HepG2 (cell line): Measurements from ENCODE around the gene TGFBR1. TPM values are rescaled to one million over a fixed set of nuclear protein-coding genes. Genes with fewer than 3 reads are reported as not detected.

Experiments
- ATAC-seq: fragments of 200-7000 bp; cut with Tn5 transposase; 3 replicates; pipeline ENCODE4 v1.9.1; 2020; ENCODE audit warnings: mild to moderate bottlenecking, moderate library complexity
- BruUV-seq: library from RNA; stranded (reverse); fragments of 400-500 nt; replicated peaks from 2 replicates; lab custom pipeline; 2021; lab: Mats Ljungman, UMichigan
- CTCF ChIA-PET: fragments of 300-600 bp; formaldehyde crosslinking; extraction: SDS; loops from one replicate; lab custom pipeline; 2021; ENCODE audit warnings: low total read pairs, inconsistent platforms, low intra/inter-chr PET ratio; lab: Yijun Ruan, JAX
- POLR2A ChIA-PET: fragments of 350-600 bp; sonication (Branson Sonifier 250); formaldehyde crosslinking; loops from one replicate; lab custom pipeline; 2020; ENCODE audit warnings: antibody characterized with exemption, inconsistent platforms; lab: Yijun Ruan, JAX
- DNase-seq: peaks from one replicate; pipeline ENCODE4 v3.0.0-alpha.2; 2015; ENCODE audit warnings: low spot score
- FAIRE-seq: peaks from 3 replicates; lab custom pipeline; 2011; peaks lifted over from hg19 to GRCh38; lab: Jason Lieb, UNC
- H2AFZ ChIP-seq: one replicate; pipeline ENCODE4 v1.6.1; 2011; ENCODE audit warnings: low read length, inconsistent platforms
- H3K27ac ChIP-seq: fragments of 300-600 bp; 3 replicates; pipeline ENCODE4 v1.8.0; 2011; ENCODE audit warnings: mixed run types, mild to moderate bottlenecking, mixed read lengths, low read length, inconsistent platforms; ENCODE audit not compliant: insufficient read depth; ENCODE audit errors: extremely low read length
- H3K27me3 ChIP-seq, 2 experiments: fragments of 200-600 bp in 1 of 2; 2 replicates in 1 of 2; 3 replicates in 1 of 2; pipeline versions ENCODE4 v1.6.0 to v1.8.0; 2011; ENCODE audit warnings: low read length in 2 of 2, mild to moderate bottlenecking in 2 of 2, moderate library complexity in 2 of 2, inconsistent platforms in 1 of 2; ENCODE audit not compliant: insufficient read depth in 2 of 2, control insufficient read depth in 1 of 2
- H3K36me3 ChIP-seq, 2 experiments: fragments of 200-600 bp in 1 of 2; replicated peaks in 1 of 2; 2 replicates in 1 of 2; 3 replicates in 1 of 2; pipeline versions ENCODE4 v1.5.1 to v1.8.0; 2011; ENCODE audit warnings: low read length in 2 of 2, inconsistent platforms in 1 of 2; ENCODE audit not compliant: insufficient read depth in 2 of 2, control insufficient read depth in 1 of 2
- H3K4me1 ChIP-seq: 2 replicates; pipeline ENCODE4 v1.5.1; 2012; ENCODE audit warnings: low read length, inconsistent platforms; ENCODE audit not compliant: insufficient read depth
- H3K4me2 ChIP-seq: 2 replicates; pipeline ENCODE4 v1.6.0; 2011; ENCODE audit warnings: low read depth, low read length, inconsistent platforms
- H3K4me3 ChIP-seq, 3 experiments: fragments of 200-600 bp in 1 of 3; sonication (generic), shearing (Covaris generic) in 1 of 3; replicated peaks in 1 of 3; 2 replicates each; pipeline ENCODE4 v1.5.1; 2011 to 2016; ENCODE audit warnings: low read length in 3 of 3, inconsistent platforms in 2 of 3, low read depth in 2 of 3, mild to moderate bottlenecking in 2 of 3, control low read depth in 1 of 3, mixed read lengths in 1 of 3; ENCODE audit not compliant: insufficient read depth in 1 of 3
- H3K79me2 ChIP-seq: one replicate; pipeline ENCODE4 v1.6.1; 2011; ENCODE audit warnings: low read length, inconsistent platforms; ENCODE audit not compliant: insufficient read depth
- H3K9ac ChIP-seq: 2 replicates; pipeline ENCODE4 v1.6.0; 2011; ENCODE audit warnings: mild to moderate bottlenecking, low read depth, low read length, inconsistent platforms; ENCODE audit not compliant: insufficient read depth
- H3K9me3 ChIP-seq: 2 replicates; pipeline ENCODE4 v1.5.1; 2012; ENCODE audit warnings: mild to moderate bottlenecking, low read length
- H4K20me1 ChIP-seq: 2 replicates; pipeline ENCODE4 v1.6.0; 2011; ENCODE audit warnings: inconsistent platforms, mild to moderate bottlenecking, low read length, moderate library complexity; ENCODE audit not compliant: insufficient read depth
- IRF2 ChIP-seq: IDR thresholded peaks from 2 replicates; pipeline ENCODE4 v1.6.1; 2018; ENCODE audit warnings: missing genetic modification reagents, missing compliant biosample characterization
- MXD4 ChIP-seq: IDR thresholded peaks from 2 replicates; pipeline ENCODE4 v1.6.1; 2016; ENCODE audit warnings: mild to moderate bottlenecking, missing biosample characterization, missing genetic modification reagents
- NBN ChIP-seq: fragments of 450-650 bp; conservative IDR thresholded peaks from 2 replicates; pipeline ENCODE4 v1.6.1; 2017
- NR2C2 ChIP-seq: sonication (generic); formaldehyde crosslinking; IDR thresholded peaks from 2 replicates; pipeline ENCODE4 v1.4.0; 2020; ENCODE audit warnings: missing genetic modification reagents, mild to moderate bottlenecking, moderate library complexity, borderline replicate concordance
- SALL2 ChIP-seq: sonication (generic); formaldehyde crosslinking; IDR thresholded peaks from 2 replicates; pipeline ENCODE4 v1.8.1; 2023; ENCODE audit warnings: mild to moderate bottlenecking, missing genetic modification reagents, inconsistent platforms
- ZNF10 ChIP-seq: sonication (generic); formaldehyde crosslinking; IDR thresholded peaks from 2 replicates; pipeline ENCODE4 v1.4.0; 2020; ENCODE audit warnings: mild to moderate bottlenecking, low read depth, missing genetic modification reagents, borderline replicate concordance
- ZNF557 ChIP-seq: sonication (generic); formaldehyde crosslinking; IDR thresholded peaks from 2 replicates; pipeline ENCODE4 v1.4.0; 2020; ENCODE audit warnings: missing genetic modification reagents
- ZNF75D ChIP-seq: sonication (generic); formaldehyde crosslinking; IDR thresholded peaks from 2 replicates; pipeline ENCODE4 v1.8.1; 2023; ENCODE audit warnings: missing genetic modification reagents, mild to moderate bottlenecking, borderline replicate concordance
- WGBS: methylation state at CpG from one replicate; pipeline ENCODE4 v1.1.6; 2017; ENCODE audit warnings: low lambda C conversion rate; 5-methylcytosine and 5-hydroxymethylcytosine counted together
- in situ Hi-C: cut with HindIII; loops from 2 replicates; pipeline ENCODE4 v1.10.0; 2017; ENCODE audit warnings: low pct_unique_long_range_greater_than_20kb; ENCODE audit not compliant: extremely low pct_ligation_motif_present
- intact Hi-C: fragments of 100-400 bp; cut with micrococcal nuclease; formaldehyde crosslinking; loops from one replicate; pipeline ENCODE4 v1.10.0; 2022; ENCODE audit not compliant: unreplicated experiment
- polyA plus RNA-seq, 8 experiments: library from polyadenylated mRNA; depleted of rRNA in 3 of 8; stranded (reverse) in 7 of 8; unstranded in 1 of 8; fragments of >200 nt; fragmentation: Illumina TruSeq in 4 of 8; extraction: Trizol in 4 of 8; gene quantifications; 2 replicates each; pipeline versions ENCODE4 v1.2.1 to v1.2.3, GENCODE V29; 2011 to 2016; ENCODE audit warnings: low read depth in 4 of 8, missing spikeins in 1 of 8, mixed read lengths in 1 of 8; ENCODE audit not compliant: insufficient read depth in 1 of 8
- total RNA-seq, 5 experiments: library from RNA; depleted of rRNA; stranded (reverse); fragments of >200 nt; fragmentation: Illumina TruSeq; extraction: Trizol; gene quantifications; 2 replicates each; pipeline ENCODE4 v1.2.3, GENCODE V29; 2016; ENCODE audit warnings: low read depth in 1 of 5
- TF ChIP-seq, protein P1 (sequence below): sonication (generic); formaldehyde crosslinking; IDR thresholded peaks from 2 replicates; pipeline ENCODE4 v1.8.0; 2022; ENCODE audit warnings: mild to moderate bottlenecking, missing genetic modification reagents
- TF ChIP-seq, protein P2 (sequence below): sonication (generic); formaldehyde crosslinking; IDR thresholded peaks from 2 replicates; pipeline ENCODE4 v1.4.0; 2020; ENCODE audit warnings: missing genetic modification reagents; ENCODE audit errors: not compliant biosample characterization
- TF ChIP-seq, protein P3 (sequence below): sonication (generic); formaldehyde crosslinking; IDR thresholded peaks from 2 replicates; pipeline ENCODE4 v1.5.1; 2020; ENCODE audit warnings: missing genetic modification reagents, mild to moderate bottlenecking, borderline replicate concordance
- TF ChIP-seq, protein P4 (sequence below): sonication (generic); formaldehyde crosslinking; IDR thresholded peaks from 2 replicates; pipeline ENCODE4 v1.8.0; 2022; ENCODE audit warnings: missing genetic modification reagents, mild to moderate bottlenecking, inconsistent platforms, borderline replicate concordance
- TF ChIP-seq, protein P5 (sequence below): sonication (generic); formaldehyde crosslinking; IDR thresholded peaks from 2 replicates; pipeline ENCODE4 v1.4.0; 2020; ENCODE audit warnings: mild to moderate bottlenecking, missing genetic modification reagents

The TGFBR1 gene
- total and polyA plus RNA-seq, 2 of the 13 experiments (the other 11 are each of a cell fraction or from before 2014, with no cell fraction given), result 16.8 to 23.9 TPM

DNA sequence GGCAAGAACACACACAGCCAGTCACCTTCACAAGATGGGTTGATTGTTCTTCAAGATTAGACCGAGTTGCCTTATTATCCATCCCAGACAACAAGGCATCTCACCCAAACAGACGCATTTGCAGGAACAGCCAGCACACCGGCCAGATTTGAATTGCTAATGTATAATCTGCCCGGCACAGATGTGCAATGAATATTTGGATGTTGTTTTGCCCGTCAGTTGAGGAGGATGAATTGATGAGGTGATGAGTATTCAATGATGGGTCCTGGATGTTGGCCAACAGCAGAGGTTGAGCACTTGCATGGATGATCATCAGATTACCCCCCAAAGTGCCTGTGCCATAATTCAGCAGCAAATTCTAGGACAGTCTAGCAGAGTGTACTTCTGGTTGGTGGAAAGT, 96.7 kb downstream of the TGFBR1 start:
- no peaks in the 10 kb centered on the region for H3K9me3 ChIP-seq
- intact Hi-C loops (no loop called here), in situ Hi-C loops (no loop called here)
- H3K4me3 ChIP-seq, result no peak overlapping the region
- no TSS peak for BruUV-seq
- H2AFZ ChIP-seq, result no peak overlapping the region
- ATAC-seq (no peak), FAIRE-seq (no peak), DNase-seq (no peak)
- CTCF ChIA-PET, result no interaction called here
- WGBS, result 38% methylated on average over 5 of the region's 5 CpGs
- H3K79me2 ChIP-seq, result no peaks in the 10 kb centered on the region
- H4K20me1 ChIP-seq, result no peaks in the 10 kb centered on the region
- H3K4me2 ChIP-seq, result no peak overlapping the region
- H3K27ac ChIP-seq, result no peak overlapping the region
- TF ChIP-seq ZNF75D (CRISPR knock-in tag) (no peak), ZNF10 (CRISPR knock-in tag) (no peak), ZNF557 (CRISPR knock-in tag) (no peak), IRF2 (CRISPR knock-in tag) (no peak), MXD4 (CRISPR knock-in tag) (no peak), SALL2 (CRISPR knock-in tag) (no peak), NR2C2 (CRISPR knock-in tag) (no peak), NBN (no peak)
- TF ChIP-seq, protein P1, sequence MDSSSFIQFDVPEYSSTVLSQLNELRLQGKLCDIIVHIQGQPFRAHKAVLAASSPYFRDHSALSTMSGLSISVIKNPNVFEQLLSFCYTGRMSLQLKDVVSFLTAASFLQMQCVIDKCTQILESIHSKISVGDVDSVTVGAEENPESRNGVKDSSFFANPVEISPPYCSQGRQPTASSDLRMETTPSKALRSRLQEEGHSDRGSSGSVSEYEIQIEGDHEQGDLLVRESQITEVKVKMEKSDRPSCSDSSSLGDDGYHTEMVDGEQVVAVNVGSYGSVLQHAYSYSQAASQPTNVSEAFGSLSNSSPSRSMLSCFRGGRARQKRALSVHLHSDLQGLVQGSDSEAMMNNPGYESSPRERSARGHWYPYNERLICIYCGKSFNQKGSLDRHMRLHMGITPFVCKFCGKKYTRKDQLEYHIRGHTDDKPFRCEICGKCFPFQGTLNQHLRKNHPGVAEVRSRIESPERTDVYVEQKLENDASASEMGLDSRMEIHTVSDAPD (CRISPR knock-in tag), result no peak
- TF ChIP-seq, protein P2, sequence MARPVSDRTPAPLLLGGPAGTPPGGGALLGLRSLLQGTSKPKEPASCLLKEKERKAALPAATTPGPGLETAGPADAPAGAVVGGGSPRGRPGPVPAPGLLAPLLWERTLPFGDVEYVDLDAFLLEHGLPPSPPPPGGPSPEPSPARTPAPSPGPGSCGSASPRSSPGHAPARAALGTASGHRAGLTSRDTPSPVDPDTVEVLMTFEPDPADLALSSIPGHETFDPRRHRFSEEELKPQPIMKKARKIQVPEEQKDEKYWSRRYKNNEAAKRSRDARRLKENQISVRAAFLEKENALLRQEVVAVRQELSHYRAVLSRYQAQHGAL (CRISPR knock-in tag), result no peak
- TF ChIP-seq, protein P3, sequence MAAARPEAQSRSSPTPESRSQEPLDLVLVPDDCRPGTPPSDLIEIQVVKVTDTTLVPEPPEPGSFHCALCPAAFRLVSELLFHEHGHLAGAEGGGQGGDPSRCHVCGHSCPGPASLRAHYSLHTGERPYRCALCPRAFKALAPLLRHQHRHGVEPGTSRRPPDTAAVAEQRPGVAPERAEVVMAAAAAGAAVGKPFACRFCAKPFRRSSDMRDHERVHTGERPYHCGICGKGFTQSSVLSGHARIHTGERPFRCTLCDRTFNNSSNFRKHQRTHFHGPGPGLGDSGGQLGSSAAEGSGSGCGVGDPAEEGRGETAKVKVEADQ, result no peak
- TF ChIP-seq, protein P4, sequence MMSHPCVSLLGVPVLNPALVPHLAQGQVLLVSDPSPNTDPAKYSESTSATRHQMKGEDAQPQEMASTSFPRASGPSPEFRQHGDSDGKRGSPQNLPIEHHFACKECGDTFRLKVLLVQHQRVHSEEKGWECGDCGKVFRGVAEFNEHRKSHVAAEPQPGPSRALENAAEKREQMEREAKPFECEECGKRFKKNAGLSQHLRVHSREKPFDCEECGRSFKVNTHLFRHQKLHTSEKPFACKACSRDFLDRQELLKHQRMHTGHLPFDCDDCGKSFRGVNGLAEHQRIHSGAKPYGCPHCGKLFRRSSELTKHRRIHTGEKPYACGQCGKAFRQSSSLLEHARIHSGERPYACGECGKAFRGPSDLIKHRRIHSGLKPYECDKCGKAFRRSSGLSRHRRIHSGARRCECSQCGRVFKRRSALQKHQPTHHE (CRISPR knock-in tag), result no peak
- TF ChIP-seq, protein P5, sequence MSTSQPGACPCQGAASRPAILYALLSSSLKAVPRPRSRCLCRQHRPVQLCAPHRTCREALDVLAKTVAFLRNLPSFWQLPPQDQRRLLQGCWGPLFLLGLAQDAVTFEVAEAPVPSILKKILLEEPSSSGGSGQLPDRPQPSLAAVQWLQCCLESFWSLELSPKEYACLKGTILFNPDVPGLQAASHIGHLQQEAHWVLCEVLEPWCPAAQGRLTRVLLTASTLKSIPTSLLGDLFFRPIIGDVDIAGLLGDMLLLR (CRISPR knock-in tag), result no peak
- H3K36me3 ChIP-seq, result no peaks in the 10 kb centered on the region
- POLR2A ChIA-PET, result no interaction called here
- no peaks in the 10 kb centered on the region for H3K4me1 ChIP-seq
- peaks cover 0 to 22% of the 10 kb centered on the region in 2 experiments; a peak in 2 of 5 replicates for H3K27me3 ChIP-seq
- H3K9ac ChIP-seq, result no peak overlapping the region
